ENCODE data around the gene NMNAT3. TPM values are rescaled to one million over a fixed set of nuclear protein-coding genes. Genes with fewer than 3 reads are reported as not detected.

Gene NMNAT3
- total RNA-seq, 2 experiments from 2014 or later = 5.9 to 6.1 TPM

GRCh38 chr3:139572847-139573672 is 104.7 kb downstream of the NMNAT3 start:
- H3K4me3 Mint-ChIP-seq = no peak overlapping the region
- no peak overlapping the region for H3K27ac Mint-ChIP-seq
- H3K36me3 Mint-ChIP-seq (ENCODE audit: low read depth) = peaks cover 11% of the 10 kb centered on the region
- DNase-seq (no peak), ATAC-seq (no peak)
- H3K27me3 Mint-ChIP-seq = no peaks in the 10 kb centered on the region
- H3K9me3 Mint-ChIP-seq (ENCODE audit: low read depth) = no peaks in the 10 kb centered on the region
- H3K4me1 Mint-ChIP-seq = no peaks in the 10 kb centered on the region
- intact Hi-C loops (cut with DNase I, micrococcal nuclease) = no loop called here
- POLR2A ChIA-PET = no interaction called here
- CTCF ChIA-PET = no interaction called here

GRCh38 chr3:139571711-139572110 is 106.1 kb downstream of the NMNAT3 start:
- ChIA-PET POLR2A (no interaction called here), CTCF (no interaction called here)
- Mint-ChIP-seq H3K9me3 (ENCODE audit: low read depth) (no peaks in the 10 kb centered on the region), H3K4me1 (no peaks in the 10 kb centered on the region), H3K36me3 (ENCODE audit: low read depth) (peaks cover 11% of the 10 kb centered on the region), H3K27ac (no peak overlapping the region), H3K4me3 (no peak overlapping the region), H3K27me3 (no peaks in the 10 kb centered on the region)
- DNase-seq (no peak), ATAC-seq (no peak)
- intact Hi-C loops (cut with DNase I, micrococcal nuclease) = no loop called here

DNA sequence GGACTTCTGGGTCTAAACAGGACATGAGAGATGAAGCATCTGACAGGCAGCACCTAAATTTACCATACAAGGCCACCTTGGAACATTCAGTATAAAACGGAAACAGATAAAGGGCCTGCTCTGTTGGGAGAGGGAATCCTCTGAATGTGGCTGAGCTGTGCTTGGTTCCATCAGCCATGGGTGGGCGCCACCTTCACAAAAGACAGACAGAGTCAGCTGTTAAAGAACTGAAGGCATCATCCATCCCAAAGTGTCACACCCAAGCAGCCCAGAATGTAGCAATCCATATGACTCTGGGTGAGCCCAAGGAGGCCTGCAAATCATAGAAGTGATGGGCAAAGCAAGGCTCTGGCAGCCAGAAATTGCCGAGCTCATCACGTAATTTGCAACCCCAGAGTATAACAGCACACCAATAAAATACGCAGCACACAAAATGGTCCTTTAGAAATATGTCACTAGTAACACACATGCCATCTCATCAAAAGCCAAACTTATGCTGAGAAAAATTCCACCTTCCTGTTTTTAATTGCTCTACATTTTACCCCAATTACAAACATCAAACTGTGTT is 113.4 kb downstream of the NMNAT3 start:
- DNase-seq = no peak
- Mint-ChIP-seq H3K27ac (no peak overlapping the region), H3K9me3 (ENCODE audit: low read depth) (no peaks in the 10 kb centered on the region), H3K36me3 (ENCODE audit: low read depth) (no peaks in the 10 kb centered on the region), H3K27me3 (no peaks in the 10 kb centered on the region), H3K4me1 (no peaks in the 10 kb centered on the region), H3K4me3 (no peak overlapping the region)
- no peak for ATAC-seq
- intact Hi-C loops (cut with DNase I, micrococcal nuclease) = loop anchor here in 1 of 2 experiments (5.0 kb wide), 1 partner anchor 137 kb away; no protein-coding TSS in a partner anchor
- CTCF ChIA-PET = no interaction called here
- POLR2A ChIA-PET = no interaction called here

GRCh38 chr3:139561959-139562676 is 115.7 kb downstream of the NMNAT3 start:
- H3K4me3 Mint-ChIP-seq = no peak overlapping the region
- POLR2A ChIA-PET = no interaction called here
- no peaks in the 10 kb centered on the region for H3K27me3 Mint-ChIP-seq
- ATAC-seq (no peak), DNase-seq (peak; percentile 17)
- CTCF ChIA-PET = interaction anchor here (0.8 kb wide), 1 partner anchor 208 kb away, joined by 3 read pairs; no protein-coding TSS in a partner anchor
- intact Hi-C loops (cut with DNase I, micrococcal nuclease) = loop anchor here (1.0 to 5.0 kb wide), 2 partner anchors 135 kb away; no protein-coding TSS in a partner anchor
- no peak overlapping the region for H3K27ac Mint-ChIP-seq
- H3K36me3 Mint-ChIP-seq (ENCODE audit: low read depth) = no peaks in the 10 kb centered on the region
- no peaks in the 10 kb centered on the region for H3K9me3 Mint-ChIP-seq (ENCODE audit: low read depth)
- no peaks in the 10 kb centered on the region for H3K4me1 Mint-ChIP-seq

DNA sequence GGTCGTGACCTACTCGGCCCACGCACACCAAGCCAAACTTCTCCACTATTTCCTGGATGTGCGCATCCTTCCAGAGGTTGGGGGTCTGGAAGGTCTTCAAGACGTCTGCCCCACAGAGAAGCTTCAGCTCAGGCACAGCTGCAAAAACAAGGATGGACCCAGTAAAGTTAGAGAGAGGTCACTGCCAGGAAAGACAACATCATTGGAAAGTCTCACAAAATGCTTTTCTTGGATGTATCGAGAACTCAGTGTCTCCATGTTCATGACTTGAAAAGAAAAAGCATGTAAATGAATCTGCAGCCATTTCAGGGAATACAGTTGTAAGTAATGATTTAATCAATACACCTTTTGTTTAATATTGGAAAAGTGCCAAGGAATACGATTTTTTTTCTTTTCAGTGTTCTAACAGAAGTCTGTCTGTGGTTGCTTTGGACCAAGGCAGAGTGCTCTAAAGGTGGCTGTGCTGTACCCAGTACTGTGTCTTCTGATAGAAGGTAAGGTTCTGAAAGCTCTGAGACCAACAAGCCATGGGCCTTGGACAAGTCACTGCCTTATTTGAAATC is 116.4 kb downstream of the NMNAT3 start:
- ChIA-PET CTCF (interaction anchor here (0.8 kb wide), 1 partner anchor 207 kb away, joined by 3 read pairs; no protein-coding TSS in a partner anchor), POLR2A (no interaction called here)
- H3K36me3 Mint-ChIP-seq (ENCODE audit: low read depth) = no peaks in the 10 kb centered on the region
- H3K4me1 Mint-ChIP-seq = no peaks in the 10 kb centered on the region
- H3K9me3 Mint-ChIP-seq (ENCODE audit: low read depth) = no peaks in the 10 kb centered on the region
- H3K4me3 Mint-ChIP-seq = no peak overlapping the region
- H3K27me3 Mint-ChIP-seq = no peaks in the 10 kb centered on the region
- ATAC-seq (no peak), DNase-seq (no peak)
- H3K27ac Mint-ChIP-seq = no peak overlapping the region
- intact Hi-C loops (cut with DNase I, micrococcal nuclease) = loop anchor here in 1 of 2 experiments (5.0 kb wide), 1 partner anchor 134 kb away; no protein-coding TSS in a partner anchor

DNA sequence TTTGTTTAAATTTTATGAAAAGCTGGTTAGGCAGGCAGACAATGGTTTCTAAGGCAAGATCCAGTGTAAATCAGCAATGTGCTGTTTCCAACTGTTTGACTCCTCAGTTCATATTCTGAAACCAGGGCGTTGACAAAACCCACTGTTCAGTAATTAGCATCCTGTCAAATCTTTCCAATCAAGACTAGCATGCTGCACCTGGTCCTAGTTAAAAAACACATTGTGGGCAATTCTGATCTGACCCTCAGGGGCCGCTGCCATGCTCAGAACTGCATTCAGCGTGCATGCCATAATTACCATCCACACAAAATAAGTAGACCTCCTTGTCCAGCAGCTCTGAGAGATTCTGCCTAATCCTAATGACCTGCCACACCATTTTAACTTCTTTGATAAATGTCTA is 117.4 kb downstream of the NMNAT3 start:
- H3K4me3 Mint-ChIP-seq = no peak overlapping the region
- ChIA-PET CTCF (no interaction called here), POLR2A (no interaction called here)
- intact Hi-C loops (cut with DNase I, micrococcal nuclease) = loop anchor here in 1 of 2 experiments (5.0 kb wide), 1 partner anchor 133 kb away; no protein-coding TSS in a partner anchor
- H3K27me3 Mint-ChIP-seq = no peaks in the 10 kb centered on the region
- no peak overlapping the region for H3K27ac Mint-ChIP-seq
- ATAC-seq = no peak
- no peaks in the 10 kb centered on the region for H3K4me1 Mint-ChIP-seq
- no peak for DNase-seq
- H3K9me3 Mint-ChIP-seq (ENCODE audit: low read depth) = no peaks in the 10 kb centered on the region
- no peaks in the 10 kb centered on the region for H3K36me3 Mint-ChIP-seq (ENCODE audit: low read depth)

- POLR2A ChIA-PET = no interaction called here
- DNase-seq (no peak), ATAC-seq (no peak)
- no peaks in the 10 kb centered on the region for H3K9me3 Mint-ChIP-seq (ENCODE audit: low read depth)
- CTCF ChIA-PET = no interaction called here
- H3K4me3 Mint-ChIP-seq = no peak overlapping the region
- H3K27me3 Mint-ChIP-seq = no peaks in the 10 kb centered on the region
- intact Hi-C loops (cut with DNase I, micrococcal nuclease) = no loop called here
- no peaks in the 10 kb centered on the region for H3K36me3 Mint-ChIP-seq (ENCODE audit: low read depth)
- H3K27ac Mint-ChIP-seq = no peak overlapping the region
- no peaks in the 10 kb centered on the region for H3K4me1 Mint-ChIP-seq
Observed at GRCh38 chr3:139559541-139559940, 118.2 kb downstream of the NMNAT3 start.

- Mint-ChIP-seq H3K27me3 (no peaks in the 10 kb centered on the region), H3K9me3 (ENCODE audit: low read depth) (no peaks in the 10 kb centered on the region), H3K27ac (no peak overlapping the region), H3K4me3 (no peak overlapping the region), H3K36me3 (ENCODE audit: low read depth) (no peaks in the 10 kb centered on the region), H3K4me1 (no peaks in the 10 kb centered on the region)
- ChIA-PET CTCF (no interaction called here), POLR2A (no interaction called here)
- ATAC-seq = no peak
- no peak for DNase-seq
- intact Hi-C loops (cut with DNase I, micrococcal nuclease) = no loop called here
Observed at GRCh38 chr3:139558351-139559266, 119.2 kb downstream of the NMNAT3 start.

- no peaks in the 10 kb centered on the region for H3K36me3 Mint-ChIP-seq (ENCODE audit: low read depth)
- intact Hi-C loops (cut with DNase I, micrococcal nuclease) = no loop called here
- POLR2A ChIA-PET = no interaction called here
- H3K4me1 Mint-ChIP-seq = no peaks in the 10 kb centered on the region
- no peaks in the 10 kb centered on the region for H3K27me3 Mint-ChIP-seq
- H3K27ac Mint-ChIP-seq = no peak overlapping the region
- DNase-seq (no peak), ATAC-seq (no peak)
- no peaks in the 10 kb centered on the region for H3K9me3 Mint-ChIP-seq (ENCODE audit: low read depth)
- CTCF ChIA-PET = no interaction called here
- H3K4me3 Mint-ChIP-seq = no peak overlapping the region
Observed at GRCh38 chr3:139557041-139557440, 120.7 kb downstream of the NMNAT3 start.

DNA sequence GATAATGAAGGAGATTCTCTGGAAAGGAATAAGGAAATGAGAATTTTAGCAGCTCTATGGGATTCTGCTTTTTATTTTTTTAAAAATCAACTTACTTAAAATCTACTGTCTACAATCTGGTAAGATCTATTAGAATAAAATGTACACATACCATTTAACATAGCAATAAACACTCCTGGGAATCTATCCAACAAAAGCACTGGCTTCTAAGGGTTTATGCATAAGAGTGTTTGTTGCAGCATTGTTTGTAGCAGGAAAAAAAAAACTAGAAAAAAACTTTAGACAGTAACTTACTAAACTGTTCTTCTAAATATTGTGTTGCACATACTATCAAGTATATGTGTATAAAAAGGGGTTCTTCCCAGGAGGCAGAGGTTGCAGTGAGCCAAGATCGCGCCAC is 122.5 kb downstream of the NMNAT3 start:
- ATAC-seq (no peak), DNase-seq (no peak)
- Mint-ChIP-seq H3K27ac (no peak overlapping the region), H3K36me3 (ENCODE audit: low read depth) (no peaks in the 10 kb centered on the region), H3K4me3 (no peak overlapping the region), H3K4me1 (no peaks in the 10 kb centered on the region), H3K27me3 (no peaks in the 10 kb centered on the region), H3K9me3 (ENCODE audit: low read depth) (no peaks in the 10 kb centered on the region)
- ChIA-PET POLR2A (no interaction called here), CTCF (no interaction called here)
- intact Hi-C loops (cut with DNase I, micrococcal nuclease) = no loop called here

- Mint-ChIP-seq H3K27me3 (peaks cover 4% of the 10 kb centered on the region), H3K4me3 (no peak overlapping the region), H3K4me1 (no peaks in the 10 kb centered on the region), H3K9me3 (ENCODE audit: low read depth) (no peaks in the 10 kb centered on the region), H3K27ac (no peak overlapping the region), H3K36me3 (ENCODE audit: low read depth) (no peaks in the 10 kb centered on the region)
- CTCF ChIA-PET = no interaction called here
- POLR2A ChIA-PET = no interaction called here
- no peak for DNase-seq
- intact Hi-C loops (cut with DNase I, micrococcal nuclease) = no loop called here
- ATAC-seq = no peak
Observed at GRCh38 chr3:139554628-139555027, 123.1 kb downstream of the NMNAT3 start.

Measured in activated CD4-positive, alpha-beta T cell treated with anti-CD3 and anti-CD28 coated beads for 36 hours (primary cell).